Ovary (tissue), 3 donors: Measurements from ENCODE around the gene CPED1.

Experiments
- CTCF ChIP-seq, 3 donors: fragments of 450-650 bp in 2 of 3; fragments of 200-600 bp in 1 of 3; IDR thresholded peaks; one replicate each; pipeline versions ENCODE4 v1.5.1 to v1.8.0; 2016 to 2022; ENCODE audit warnings: antibody characterized with exemption in 3 of 3, mild to moderate bottlenecking in 1 of 3
- EP300 ChIP-seq: sonication (generic); formaldehyde crosslinking; IDR thresholded peaks from one replicate; pipeline ENCODE4 v1.6.1; 2017; ENCODE audit warnings: antibody characterized with exemption
- donor health status: DM: no; HTN: no; CAD: no.

GRCh38 chr7:120995654-120996053 is 7.1 kb downstream of the CPED1 start:
- no peak for TF ChIP-seq CTCF (IDR thresholded peaks at IDR 0.05)
- TF ChIP-seq EP300, result no peak
